ENCODE measurements around the gene ZNF536.

Gene ZNF536

DNA sequence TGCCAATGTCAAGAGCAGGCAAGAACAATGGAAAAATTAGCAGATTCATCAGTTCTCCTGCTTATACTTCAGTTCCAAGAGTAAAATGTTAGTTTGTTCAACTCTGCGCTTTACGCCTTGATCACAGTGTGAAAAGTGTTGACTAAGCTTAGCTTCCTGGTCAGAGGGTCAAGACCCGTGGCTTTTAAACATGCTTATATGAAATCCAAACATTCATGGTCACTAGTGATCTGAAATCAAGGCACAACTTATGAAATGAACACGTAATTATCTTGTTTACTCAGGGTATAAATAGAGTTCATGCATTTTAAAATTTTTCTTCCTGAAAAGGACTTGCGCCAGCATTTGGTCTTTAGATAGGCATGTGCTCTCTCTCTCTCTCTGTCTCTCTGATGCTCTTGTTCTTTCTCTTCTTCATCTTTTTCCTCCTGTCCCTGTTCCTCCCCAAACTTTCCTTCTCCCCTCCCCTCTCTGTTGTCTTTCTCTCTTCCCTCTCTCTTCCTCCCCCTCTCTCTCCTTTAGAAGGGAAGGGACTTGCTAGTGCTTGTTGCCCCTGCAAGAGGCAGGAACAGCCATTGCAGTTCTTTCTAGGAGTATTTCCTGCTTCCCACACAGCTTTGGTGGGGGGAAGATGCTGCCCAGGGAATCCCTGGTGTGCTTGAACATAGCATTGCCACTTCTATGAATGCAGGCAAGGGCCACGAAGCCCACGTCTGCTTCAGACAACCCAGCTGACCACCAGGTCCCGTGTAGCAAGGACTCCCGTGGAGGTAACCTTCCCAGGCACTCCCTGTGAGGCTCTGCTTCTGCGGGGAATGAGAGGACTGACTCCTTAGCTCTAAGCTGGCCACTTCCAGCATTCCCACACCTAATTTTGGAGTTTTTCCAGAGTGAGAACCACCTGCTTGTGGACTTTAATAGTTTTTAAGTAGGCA is 7.1 kb upstream of the ZNF536 start:
- no peak for DNase-seq

GRCh38 chr19:30366282-30366681 is 5.9 kb upstream of the ZNF536 start:
- DNase-seq: no peak

DNA sequence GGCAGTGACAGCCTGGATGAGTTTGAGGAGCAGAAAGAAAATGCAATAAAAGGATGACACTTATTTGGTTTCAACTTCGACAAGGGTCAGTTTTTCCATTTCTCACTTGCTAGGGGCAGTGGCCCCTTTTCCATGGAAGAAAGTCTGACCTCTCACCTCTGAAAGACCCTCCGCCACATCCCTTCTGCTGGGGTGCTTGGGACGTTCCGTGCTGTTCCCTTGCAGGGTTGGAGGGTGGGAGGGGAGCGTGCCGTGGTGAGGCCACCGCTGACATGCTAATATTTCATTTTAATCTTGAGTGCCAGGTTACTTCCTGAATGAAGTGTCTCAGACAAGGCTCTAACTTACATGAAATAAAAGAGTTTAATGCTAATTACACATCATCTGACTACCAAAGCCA is 5.2 kb upstream of the ZNF536 start:
- DNase-seq: no peak

DNA sequence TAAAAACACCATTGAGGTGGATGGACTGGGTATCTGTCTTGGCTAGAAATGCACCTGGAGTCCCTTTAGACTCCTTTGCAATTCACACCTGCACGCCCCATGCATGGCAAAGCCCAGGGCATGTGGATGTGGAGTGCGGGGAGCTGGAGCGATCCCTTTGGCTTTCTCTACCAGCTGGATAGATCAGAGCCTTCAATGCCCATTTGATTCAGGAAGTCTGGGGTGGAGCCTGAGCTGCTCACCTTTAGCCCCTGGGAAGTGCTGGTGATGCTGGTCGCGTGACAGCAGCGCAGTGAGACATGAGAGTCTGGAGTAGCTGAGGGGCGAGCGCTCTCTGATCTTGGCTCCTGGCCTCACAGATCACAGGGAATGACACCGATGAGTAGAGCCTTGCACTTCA is 4.8 kb upstream of the ZNF536 start:
- no peak for DNase-seq

GRCh38 chr19:30369833-30370232 is 2.4 kb upstream of the ZNF536 start:
- DNase-seq: no peak

GRCh38 chr19:30371161-30371836 is 885 bp upstream of the ZNF536 start:
- DNase-seq: no peak

DNA sequence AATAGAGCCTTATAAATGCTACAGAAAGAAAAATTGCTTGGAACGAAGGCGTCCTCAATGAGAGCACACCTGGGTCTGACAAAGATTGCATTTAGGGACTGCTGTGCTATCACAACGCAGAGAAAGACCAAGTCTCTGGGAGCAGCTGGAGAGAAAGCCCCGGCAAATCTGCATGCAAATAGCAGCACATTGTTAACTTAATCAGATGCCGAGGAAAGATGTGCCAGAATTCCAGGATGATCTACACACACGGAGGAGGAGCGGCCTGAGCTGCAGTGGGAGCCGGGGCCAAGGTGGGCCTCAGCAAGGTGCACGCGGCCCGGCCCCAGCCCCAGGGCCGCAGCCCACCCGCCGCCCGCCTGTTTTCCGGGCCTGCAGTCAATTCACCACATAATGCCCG is 1.4 kb downstream of the ZNF536 start:
- no peak for DNase-seq

DNA sequence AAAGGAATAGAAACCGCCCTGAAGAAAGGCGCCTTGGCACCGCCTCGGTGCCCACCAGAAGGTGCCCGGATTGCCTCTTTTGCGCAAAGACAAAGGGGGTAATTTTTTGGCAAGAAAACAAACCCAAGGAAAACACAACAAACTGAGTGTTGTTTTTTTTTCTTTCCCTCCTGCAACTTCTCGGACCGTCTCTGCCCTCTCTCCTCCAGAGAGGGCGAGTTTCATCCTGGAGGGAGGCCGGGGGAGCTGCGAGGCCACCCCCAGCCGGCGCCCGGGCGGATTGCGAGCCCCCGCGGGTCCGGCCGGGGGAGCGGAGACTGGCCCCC is 2.3 kb downstream of the ZNF536 start:
- DNase-seq: no peak

DNA sequence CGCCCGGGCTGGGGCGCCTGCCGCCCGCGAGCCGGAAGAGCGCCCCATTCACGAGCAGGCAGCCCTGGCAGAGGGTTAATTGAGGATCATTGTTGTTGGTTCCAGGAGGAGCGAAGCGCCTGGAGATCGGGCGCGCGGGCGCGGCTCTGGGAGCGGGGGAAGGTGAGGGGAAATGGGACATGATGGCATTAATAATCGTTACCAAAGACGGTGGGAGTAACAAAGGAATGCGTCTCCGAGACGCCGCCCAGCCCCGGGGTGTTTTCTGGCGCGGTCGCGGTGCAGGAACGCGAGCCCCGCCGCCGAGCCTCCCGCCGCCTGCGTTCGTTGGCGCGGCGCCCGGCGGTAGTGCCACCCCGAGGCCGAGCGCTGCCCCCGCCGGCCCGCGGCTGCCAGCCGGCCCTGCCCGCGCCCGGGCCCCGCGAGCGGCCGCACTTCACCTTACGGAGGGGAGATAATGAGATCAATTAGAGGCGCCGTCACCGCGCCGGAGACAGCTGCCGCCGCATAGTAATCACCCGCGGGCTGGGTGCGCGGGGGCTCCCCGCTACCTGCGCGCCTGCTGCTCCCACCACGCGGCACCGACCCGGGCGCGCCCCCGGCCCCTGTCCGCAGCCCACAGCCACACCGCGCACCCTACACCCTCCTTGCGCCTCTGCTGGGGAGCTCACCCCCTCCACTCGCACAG is 2.8 kb downstream of the ZNF536 start:
- no peak for DNase-seq

DNA sequence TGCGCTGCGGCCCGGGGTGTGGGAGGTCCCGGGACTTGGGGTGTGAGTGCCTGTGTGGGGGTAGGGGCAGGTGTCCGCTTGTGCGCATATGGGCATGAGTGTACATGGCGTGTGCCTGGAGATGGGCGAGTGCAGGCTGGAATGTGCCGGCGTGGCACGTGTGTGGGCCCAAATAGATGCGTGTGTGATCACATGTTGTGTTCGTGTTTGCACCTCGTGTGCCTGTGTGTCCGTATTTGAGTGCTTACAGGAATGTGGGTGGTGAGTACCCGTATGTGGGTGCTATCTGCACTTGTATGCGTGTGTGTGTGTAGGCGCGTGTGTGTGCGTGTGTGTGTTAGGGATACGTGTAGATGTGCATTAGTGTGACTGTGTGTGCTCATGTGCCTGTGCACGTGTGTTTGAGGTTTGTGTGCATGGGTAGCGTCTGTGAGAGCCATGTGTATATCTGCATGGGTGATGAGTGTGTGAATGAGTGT is 3.4 kb downstream of the ZNF536 start:
- DNase-seq: no peak

GRCh38 chr19:30376272-30376671 is 4.1 kb downstream of the ZNF536 start:
- DNase-seq: no peak

DNA sequence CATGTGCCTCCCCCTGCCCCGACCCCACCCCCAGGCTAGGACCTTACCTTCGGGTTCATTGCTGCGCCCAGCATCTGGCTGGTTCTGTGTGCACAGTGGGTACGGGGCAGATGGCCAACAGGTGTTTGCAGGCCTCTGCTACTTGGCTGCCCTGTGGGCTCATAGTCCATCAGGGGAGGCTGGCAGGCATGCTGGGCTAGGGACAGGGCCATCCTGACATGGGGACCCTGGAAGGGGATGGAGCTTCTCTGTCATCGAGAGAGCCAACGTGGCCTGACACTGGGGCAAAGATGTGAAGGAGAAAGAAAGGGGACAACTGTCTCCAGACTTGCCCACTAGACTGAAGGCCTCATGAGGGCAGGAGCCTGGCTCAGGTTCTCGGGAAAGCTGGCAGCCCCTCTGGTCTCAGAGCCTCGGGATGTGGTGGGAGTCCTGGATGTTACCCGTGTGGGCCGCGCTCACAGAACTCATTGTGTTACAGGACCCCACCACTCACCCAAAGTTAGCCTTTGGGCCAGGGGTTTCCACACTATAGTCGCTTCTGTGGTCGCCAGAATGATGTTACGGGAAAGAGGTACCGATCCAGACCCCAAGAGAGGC is 4.7 kb downstream of the ZNF536 start:
- no peak for DNase-seq

DNA sequence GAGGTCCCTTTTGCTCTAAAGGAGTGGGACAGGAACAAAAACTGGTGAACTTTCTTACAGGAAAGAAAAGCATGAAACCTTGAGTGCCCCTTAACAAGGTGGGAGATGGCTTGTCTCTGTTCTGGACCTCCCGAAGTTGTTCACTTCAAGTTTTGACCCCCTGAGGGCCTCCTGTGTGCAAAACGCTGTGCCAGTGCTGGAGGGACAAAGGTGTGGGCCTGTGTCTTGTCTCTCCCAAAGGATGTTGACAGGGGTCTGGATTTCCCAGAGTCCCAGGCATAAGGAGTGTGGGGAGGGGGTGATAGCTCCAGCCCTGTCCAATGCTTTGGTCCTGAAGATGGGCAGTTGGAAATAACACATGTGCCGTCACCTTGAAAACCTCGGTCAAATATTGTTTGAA is 6.5 kb downstream of the ZNF536 start:
- DNase-seq: no peak

DNA sequence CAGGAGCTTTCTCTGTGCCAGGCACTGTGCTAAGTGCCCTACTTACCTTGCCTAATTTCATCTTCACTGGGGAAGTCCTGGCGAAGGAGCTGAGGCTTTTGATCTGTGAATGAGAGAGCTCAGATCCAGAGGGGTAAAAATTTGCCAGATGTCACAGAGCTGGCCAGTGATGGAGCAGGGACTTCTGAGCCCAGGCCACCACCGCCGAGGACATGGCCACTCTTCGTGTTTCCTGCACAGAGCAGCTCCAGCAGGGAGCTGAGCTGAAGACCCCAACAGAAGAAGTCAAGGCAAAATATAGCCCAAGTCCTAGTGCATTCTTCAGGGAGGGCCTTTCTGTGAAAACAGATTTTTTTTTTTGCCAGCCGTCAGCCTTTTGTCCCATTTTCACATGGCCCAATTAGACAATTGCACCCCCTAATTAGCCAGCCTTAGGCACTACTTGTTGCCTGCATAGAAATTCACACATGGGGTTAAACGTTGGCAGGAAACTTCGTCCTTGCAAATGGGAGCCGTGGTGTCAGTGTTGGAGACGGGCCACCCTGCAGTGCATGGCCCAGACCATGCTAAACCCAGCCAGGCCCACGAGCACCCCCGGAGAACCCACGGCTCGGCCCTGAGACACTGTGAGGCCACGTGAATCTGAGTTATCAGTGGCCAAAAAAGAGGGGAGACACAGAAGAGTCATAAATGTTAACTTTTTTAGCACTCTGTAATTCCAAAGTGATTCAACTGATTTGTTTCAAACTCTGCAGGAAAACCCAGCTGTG is 7.8 kb downstream of the ZNF536 start:
- no peak for DNase-seq

- no peak for DNase-seq
Observed at GRCh38 chr19:30381366-30381765, 9.2 kb downstream of the ZNF536 start.

GRCh38 chr19:30385174-30385573 is 13.0 kb downstream of the ZNF536 start:
- DNase-seq: no peak

- DNase-seq: no peak
Observed at GRCh38 chr19:30385666-30386065, 13.5 kb downstream of the ZNF536 start.

- no peak for DNase-seq
Observed at GRCh38 chr19:30386551-30387143, 14.5 kb downstream of the ZNF536 start.

- DNase-seq: no peak
Observed at GRCh38 chr19:30387311-30388115, 15.3 kb downstream of the ZNF536 start.

DNA sequence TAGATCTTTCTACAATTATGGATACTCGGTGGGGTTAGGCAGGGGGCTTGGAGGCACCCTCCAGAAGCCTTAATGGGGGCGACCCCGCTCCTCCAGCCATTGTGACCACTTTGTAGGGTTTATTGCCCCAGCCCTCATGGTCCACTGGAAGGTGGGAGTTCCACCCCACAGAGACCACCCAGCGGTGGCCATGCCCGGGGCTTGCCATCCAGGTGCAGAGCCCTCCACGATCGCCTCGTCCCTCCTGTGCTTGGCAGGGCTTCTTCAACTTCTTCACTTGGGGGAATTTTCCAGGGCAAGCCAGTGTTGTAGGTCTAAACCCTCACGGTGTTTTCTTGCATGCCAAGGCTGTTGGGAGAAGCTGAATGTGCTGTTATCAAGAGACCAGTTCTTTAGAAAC is 16.1 kb downstream of the ZNF536 start:
- no peak for DNase-seq

DNA sequence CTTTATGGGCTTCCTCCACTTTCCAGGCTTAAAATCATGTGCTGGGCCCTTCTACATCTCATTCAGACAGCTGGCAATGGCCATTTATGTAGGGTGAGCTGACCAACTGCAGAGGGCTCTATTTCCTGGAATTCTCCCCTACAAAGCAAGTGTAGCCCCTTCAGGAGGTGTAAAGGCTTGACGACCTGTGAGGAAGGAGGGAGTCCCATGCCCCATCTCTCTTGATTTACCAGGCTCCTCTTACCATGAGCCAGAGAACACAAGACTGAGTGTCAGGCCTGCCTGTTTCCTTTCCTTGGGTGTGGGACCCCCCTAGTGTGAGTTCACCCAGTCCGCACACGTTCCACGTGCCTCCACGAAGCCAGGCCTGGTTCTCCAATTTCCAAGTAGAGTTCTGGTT is 16.6 kb downstream of the ZNF536 start:
- no peak for DNase-seq

Measured in HCEC 1CT (cell line).